HCT116 (cell line): ENCODE results near the gene LPIN1.

ENCODE experiments used
- ATF3 ChIP-seq: IDR thresholded peaks from 2 replicates; pipeline ENCODE4 v1.6.1; 2012
- CTCF ChIP-seq, 3 experiments: fragments of 200-600 bp in 1 of 3; sonication (generic) in 1 of 3; IDR thresholded peaks in 2 of 3; conservative IDR thresholded peaks in 1 of 3; 2 replicates each; pipeline ENCODE4 v1.5.1; 2012 to 2017; ENCODE audit warnings: low read depth in 2 of 3, low read length in 2 of 3, antibody characterized with exemption in 1 of 3, borderline replicate concordance in 1 of 3, control low read depth in 1 of 3, mild to moderate bottlenecking in 1 of 3, mixed read lengths in 1 of 3, mixed run types in 1 of 3, moderate library complexity in 1 of 3; ENCODE audit not compliant: insufficient read depth in 1 of 3
- EGR1 ChIP-seq: IDR thresholded peaks from 2 replicates; pipeline ENCODE4 v1.6.1; 2012; ENCODE audit warnings: low read depth
- EZH2 ChIP-seq: fragments of 200-600 bp; sonication (generic); IDR thresholded peaks from 2 replicates; pipeline ENCODE4 v1.6.1; 2017; ENCODE audit warnings: antibody characterized with exemption, mixed run types
- EZH2phosphoT487 ChIP-seq: fragments of 200-600 bp; IDR thresholded peaks from 2 replicates; pipeline ENCODE4 v1.6.1; 2018; ENCODE audit warnings: antibody characterized with exemption, borderline replicate concordance
- POLR2A ChIP-seq: IDR thresholded peaks from 2 replicates; pipeline ENCODE4 v1.7.0; 2011; ENCODE audit warnings: borderline replicate concordance; ENCODE audit not compliant: insufficient read depth, insufficient read length; ENCODE audit errors: extremely low read depth
- POLR2AphosphoS5 ChIP-seq: IDR thresholded peaks from 2 replicates; pipeline ENCODE4 v1.6.1; 2011; ENCODE audit warnings: mild to moderate bottlenecking, low read depth, low read length, moderate library complexity
- RAD21 ChIP-seq: IDR thresholded peaks from 2 replicates; pipeline ENCODE4 v1.6.1; 2012; ENCODE audit warnings: low read depth, mild to moderate bottlenecking
- SP1 ChIP-seq: IDR thresholded peaks from 2 replicates; pipeline ENCODE4 v1.6.1; 2012; ENCODE audit warnings: low read depth
- YY1 ChIP-seq: IDR thresholded peaks from 2 replicates; pipeline ENCODE4 v1.6.1; 2011; ENCODE audit warnings: low read length, low read depth, moderate library complexity, mild to moderate bottlenecking; ENCODE audit not compliant: insufficient replicate concordance; ENCODE audit errors: extremely low read depth
- ZFX ChIP-seq: fragments of 450-650 bp; IDR thresholded peaks from 2 replicates; pipeline ENCODE4 v1.6.1; 2017
- ZNF274 ChIP-seq: fragments of 200-500 bp; sonication (Bioruptor generic); IDR thresholded peaks from 2 replicates; pipeline ENCODE4 v1.6.1; 2014; ENCODE audit warnings: mild to moderate bottlenecking, low read depth, low read length, inconsistent platforms

GRCh38 chr2:11752906-11753305 lies 6.5 kb downstream of the LPIN1 start:
- TF ChIP-seq CTCF (IDR thresholded peaks at IDR 0.05 in 2 of 3, conservative IDR thresholded peaks at IDR 0.05 in 1 of 3; ENCODE audit: borderline replicate concordance in 1 of 3, insufficient read depth in 1 of 3, low read depth in 2 of 3, low read length in 2 of 3), result no peak
- TF ChIP-seq POLR2A, result no peak
- no peak for TF ChIP-seq EZH2
- TF ChIP-seq YY1, result no peak
- TF ChIP-seq ZFX, result no peak
- no peak for TF ChIP-seq SP1
- TF ChIP-seq EGR1, result no peak
- TF ChIP-seq EZH2phosphoT487, result no peak
- TF ChIP-seq POLR2AphosphoS5, result no peak
- no peak for TF ChIP-seq RAD21
- no peak for TF ChIP-seq ATF3
- TF ChIP-seq ZNF274, result no peak
